Measurements from ENCODE around the gene SLC9C1. TPM values are rescaled to one million over a fixed set of nuclear protein-coding genes. Genes with fewer than 3 reads are reported as not detected.

The SLC9C1 gene
- total RNA-seq, 1 donor from 2014 or later: 3.9 TPM

DNA sequence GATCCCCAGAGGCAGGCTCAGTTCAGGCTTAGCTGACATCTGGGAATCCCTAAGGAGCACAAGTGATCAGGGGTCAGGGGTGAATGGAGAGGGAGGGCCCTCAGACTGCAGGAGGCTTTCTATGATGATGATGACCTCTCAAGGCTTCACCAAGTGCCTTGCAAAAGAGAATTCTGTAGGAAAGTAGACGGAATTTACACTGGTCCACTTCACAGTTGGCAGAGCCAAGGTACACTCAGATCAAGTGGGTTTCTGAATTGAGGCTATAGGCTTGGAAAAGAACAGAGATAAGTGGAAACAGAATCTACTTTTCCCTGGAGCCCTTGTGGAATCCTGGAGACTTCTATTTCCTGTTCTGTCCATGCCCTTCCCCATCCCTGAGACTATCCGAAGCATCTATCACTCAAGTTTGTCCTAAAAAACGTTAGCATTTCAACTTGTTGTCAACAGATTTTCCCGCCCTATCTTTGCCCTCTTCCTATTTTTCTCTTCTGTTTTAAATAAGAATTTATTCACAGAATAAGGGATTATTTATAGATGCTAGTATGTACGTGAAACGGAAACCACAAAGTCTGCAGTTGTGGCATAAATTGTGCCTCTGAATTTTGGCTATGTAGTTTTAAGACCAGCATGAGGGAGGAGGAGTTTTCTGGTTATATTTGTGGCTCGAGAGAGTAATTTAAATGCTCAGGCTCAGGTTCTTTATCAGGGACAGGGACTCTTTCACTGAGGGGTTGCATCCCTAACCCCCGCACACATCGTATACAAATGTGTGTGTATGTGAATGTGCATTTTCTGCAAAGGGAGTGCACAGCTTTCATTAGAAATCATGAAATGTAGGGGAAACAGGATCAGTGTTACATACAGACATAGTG, 173.8 kb downstream of the SLC9C1 start:
- no peak for DNase-seq (ENCODE audit: low spot score)
- intact Hi-C loops (cut with DNase I): no loop called here

DNA sequence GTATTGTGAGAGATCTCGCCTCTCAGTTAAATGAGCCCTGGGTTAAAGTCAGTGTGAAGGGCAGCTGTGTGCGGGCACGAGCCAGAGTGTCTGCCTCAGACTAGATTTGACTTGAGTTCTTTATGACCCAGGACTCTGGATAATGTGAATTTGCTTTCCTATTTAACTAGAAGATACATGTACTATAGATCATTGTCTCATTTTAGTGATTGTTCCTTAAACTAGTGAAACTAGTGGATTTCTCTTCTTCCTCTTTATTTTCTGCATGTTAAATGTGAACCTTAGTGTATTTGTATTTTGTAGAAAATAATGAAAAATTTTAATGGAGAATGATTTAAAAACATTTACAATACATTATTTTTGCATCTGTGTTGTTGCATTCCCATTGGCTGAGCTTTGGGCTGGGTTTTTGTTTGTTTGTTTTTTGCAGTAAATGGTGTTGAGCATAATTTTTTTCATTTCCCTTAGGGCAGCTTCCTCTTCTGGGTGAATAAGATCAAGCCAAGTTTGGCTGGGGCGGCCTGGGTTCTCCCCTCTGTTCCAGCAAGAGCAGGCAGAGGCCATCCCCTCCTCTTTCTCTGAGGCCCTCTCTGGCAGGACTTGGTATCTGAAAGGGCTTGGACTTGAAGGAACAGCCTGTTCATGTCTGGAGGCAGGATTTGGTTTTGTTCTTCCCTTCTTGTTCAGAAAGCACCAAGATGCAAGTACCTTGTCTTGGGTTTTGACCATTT, 176.0 kb downstream of the SLC9C1 start:
- intact Hi-C loops (cut with DNase I): no loop called here
- DNase-seq (ENCODE audit: low spot score): no peak

DNA sequence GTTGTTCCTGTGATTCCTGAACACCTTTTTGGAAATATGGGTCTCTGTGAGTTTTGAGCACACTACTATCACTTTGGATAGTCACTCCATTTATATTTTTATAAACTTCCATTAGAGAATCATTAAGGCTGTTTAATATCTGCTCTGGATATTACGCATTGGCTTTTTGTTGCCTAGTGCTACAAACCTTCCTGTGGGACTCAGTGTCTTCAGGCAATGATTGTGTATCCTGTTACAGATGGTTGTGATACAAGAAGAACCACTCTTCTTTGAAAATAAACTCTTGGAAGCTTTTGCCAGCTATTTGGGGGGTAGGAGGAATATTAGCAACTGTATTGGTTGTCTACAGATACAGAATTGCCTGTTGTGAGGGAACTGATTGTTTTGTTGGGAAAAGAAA, 176.6 kb downstream of the SLC9C1 start:
- DNase-seq (ENCODE audit: low spot score): no peak
- intact Hi-C loops (cut with DNase I): no loop called here

DNA sequence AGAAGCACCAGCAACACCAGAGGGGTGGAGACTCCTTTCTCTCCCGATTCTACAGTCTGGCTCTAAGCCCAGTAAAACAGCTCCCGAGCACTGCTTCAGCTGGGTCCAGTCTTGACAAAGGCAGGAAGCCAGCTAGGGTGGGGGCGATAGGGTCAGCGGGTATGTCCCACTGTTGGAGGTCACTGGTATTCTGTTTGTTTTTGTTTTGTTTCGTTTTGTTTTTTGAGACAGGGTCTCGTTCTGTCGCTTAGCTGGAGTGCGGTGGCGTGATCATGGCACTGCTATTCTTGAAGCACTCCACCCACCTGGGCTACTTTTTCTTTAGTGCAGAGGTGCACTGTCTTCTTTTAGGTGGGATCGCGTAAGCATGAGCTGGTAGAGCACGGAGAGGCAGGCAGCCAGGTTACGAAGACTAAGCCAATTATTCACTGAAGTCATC, 177.2 kb downstream of the SLC9C1 start:
- intact Hi-C loops (cut with DNase I): no loop called here
- no peak for DNase-seq (ENCODE audit: low spot score)

DNA sequence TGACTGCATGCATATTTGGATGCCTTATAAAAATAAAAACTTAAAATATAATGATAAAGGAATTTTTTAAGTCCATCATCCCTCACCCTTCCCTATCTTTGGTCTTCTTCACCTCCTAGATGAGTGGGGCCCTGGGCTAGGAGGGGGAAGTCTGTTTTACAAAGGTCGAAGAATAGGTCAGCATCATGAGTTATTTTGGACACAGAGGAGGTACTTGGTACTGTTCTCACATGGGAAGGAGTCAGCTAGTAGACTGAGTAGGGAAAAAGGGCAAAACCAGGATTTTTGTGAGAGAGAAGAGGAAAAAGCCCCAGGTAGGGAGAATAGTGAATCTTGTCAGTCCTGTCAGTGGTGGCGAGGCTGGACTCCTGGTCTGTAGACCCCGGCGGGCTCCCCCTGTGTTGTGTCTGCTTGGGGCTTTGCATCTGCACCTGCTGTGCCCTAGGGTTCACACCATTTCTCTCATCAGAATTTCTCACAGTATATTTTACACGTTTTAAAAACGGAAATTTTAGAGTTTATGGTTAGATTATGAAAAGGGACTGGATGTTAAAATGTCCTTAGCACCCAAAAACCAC, 178.1 kb downstream of the SLC9C1 start:
- DNase-seq (ENCODE audit: low spot score): no peak
- intact Hi-C loops (cut with DNase I): no loop called here

DNA sequence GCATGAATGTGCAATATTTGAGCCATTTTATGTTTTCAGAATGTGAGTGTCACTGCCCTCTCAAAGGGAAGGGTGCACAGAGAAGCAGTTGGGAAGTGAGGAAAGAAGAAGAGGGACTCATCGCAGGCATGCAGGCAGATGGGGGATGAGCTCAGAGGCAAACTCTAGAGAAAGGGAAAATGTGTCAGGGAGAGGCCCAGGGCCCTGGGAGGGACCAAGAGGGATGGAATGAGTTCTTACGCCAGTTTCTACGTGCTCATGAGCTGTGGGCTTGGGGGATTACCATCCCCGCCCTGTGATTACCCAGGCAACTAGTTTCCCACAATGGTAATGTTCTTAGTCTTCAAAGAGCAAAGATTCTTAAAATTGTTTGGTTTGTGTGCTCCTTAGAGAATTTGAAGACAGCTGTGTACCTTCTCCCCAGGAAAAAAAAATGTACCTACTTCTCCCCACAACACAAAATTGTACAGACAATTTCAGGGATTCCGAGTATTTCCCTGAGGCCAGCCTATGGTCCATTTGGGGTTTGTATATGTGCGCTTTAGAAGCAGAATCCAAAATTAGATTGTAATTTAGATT, 178.8 kb downstream of the SLC9C1 start:
- no peak for DNase-seq (ENCODE audit: low spot score)
- intact Hi-C loops (cut with DNase I): no loop called here

DNA sequence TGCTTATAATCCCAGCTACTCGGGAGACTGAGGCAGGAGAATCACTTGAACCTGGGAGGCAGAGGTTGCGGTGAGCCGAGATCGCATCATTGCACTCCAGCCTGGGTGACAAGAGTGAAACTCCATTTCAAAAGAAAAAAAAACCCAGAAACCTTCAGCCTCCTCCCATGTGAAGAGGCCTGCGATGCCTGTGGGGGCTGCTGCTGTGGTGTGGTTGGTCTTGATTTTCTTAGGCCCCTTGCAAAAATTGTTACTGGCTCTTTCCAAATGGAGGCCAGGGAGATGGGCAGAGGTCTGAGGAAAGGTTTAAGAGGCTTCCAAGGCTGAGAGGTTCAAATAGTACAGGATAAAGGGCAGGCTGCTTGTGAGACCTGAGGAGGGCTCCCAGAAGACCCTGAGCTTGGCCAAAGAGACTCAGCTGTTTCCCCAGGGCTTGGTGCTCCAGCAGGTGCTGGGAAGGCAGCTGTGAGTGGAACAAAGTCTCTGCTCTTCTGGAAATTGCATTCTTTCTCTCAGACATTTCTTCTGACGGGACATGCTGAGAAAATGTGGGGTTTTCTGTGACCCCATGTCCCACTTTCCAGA, 179.3 kb downstream of the SLC9C1 start:
- intact Hi-C loops (cut with DNase I): loop anchor here (5.0 kb wide), 1 partner anchor 403 kb away; no protein-coding TSS in a partner anchor
- no peak for DNase-seq (ENCODE audit: low spot score)

DNA sequence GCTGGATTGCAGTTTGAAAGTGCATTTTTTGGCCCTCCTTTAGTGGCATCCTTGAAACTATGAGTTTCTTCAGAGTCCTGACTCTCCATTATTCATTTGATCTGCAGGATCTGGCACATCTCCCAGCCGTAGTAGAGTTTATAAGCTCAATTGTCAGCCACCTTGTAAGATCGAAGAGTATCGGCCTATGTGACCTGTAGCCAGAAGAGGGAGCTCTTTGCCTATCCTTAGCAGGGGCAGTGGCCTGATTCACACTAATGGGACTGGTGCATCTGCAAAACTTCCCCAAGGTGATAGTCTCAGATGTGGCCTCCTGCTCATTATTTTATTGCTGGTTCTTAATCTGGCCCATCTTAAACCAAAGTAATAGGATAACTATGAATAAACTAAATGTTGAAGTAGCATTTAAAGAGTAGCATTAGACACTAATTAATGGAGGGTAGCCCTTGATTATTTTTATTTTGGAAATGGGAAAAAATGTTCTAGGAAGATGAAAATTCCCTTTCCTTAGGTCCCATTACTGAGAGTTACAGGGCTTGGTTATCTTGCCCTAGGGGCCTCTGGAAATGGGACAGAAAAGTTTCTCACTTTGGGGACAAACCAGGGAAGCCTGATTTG, 182.1 kb downstream of the SLC9C1 start:
- intact Hi-C loops (cut with DNase I): loop anchor here (5.0 kb wide), 1 partner anchor 405 kb away; no protein-coding TSS in a partner anchor
- DNase-seq (ENCODE audit: low spot score): no peak

DNA sequence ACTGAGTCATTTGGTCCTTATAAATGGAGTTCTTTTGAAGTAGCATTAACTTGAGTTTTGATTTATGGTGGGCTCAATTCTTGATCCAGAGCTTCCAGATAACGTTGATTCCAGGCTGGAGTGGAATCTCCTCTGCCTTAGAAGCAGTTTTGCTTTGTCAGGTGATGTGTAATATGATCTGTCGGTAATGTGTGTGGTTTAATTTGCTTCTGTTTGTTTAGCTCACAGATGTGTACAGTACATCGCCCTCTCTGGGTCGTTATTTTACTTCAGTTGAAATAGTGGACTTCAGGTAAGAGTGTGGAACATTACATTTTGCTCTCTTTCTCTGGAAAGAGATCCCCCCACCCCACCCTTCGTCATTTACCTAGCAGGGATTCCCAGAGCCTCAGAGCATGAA, 184.7 kb downstream of the SLC9C1 start:
- no peak for DNase-seq (ENCODE audit: low spot score)
- intact Hi-C loops (cut with DNase I): no loop called here

DNA sequence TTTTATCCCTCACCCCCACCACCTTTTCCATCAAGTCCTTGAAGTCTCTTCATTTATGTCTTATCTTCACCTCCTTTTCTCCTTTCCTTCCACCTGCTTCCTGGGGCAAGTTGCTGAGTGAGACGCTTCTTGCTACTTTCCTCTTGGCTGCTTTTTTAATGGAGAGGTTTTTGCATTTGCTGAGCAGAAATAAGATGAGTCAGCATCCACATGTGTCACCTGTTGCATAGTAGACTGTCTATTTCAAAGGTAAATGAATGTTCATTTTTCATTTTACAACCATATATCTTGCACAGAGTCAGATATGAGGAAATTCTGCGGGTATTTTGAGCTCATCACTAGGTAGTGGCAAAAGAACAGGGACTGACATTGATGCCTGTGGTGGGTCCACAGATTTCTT, 189.2 kb downstream of the SLC9C1 start:
- no peak for DNase-seq (ENCODE audit: low spot score)
- intact Hi-C loops (cut with DNase I): no loop called here

DNA sequence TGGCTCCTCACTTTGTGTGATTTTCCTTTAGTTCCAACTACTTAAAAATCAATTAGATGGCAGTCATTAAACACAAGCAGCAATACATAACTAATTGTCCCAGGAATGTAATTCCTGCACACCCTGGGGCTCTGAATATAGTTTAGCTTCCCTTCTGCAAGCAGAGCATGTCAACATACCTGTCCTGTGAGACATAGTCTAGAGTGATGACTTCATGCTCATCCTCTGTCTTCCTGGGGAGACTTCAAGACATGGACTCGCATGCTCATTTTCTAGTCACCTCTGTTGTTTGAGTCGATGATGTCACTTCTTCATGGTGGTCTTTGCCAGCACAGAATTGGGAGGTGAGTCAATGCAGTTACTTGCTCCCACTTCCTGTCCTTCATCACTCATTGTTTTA, 192.1 kb downstream of the SLC9C1 start:
- intact Hi-C loops (cut with DNase I): no loop called here
- no peak for DNase-seq (ENCODE audit: low spot score)

DNA sequence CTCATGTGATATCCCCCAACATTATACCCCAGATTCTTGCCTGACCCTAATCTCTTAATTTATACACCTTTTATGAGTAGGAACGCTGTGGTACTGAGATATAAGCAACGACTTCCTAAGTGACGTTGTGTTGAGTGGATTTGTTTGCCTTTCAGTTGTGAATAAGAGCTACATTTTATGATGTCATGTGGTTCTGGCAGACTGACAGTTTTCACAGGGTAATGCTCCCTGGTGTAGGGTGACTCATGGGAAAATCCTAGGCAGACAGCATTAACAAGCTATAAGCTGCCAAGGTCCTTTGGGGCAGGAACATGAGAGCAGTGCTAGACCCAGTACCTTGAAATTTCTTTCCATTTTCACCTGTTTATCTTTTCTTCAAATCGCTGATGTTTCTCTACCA, 196.6 kb downstream of the SLC9C1 start:
- DNase-seq (ENCODE audit: low spot score): no peak
- intact Hi-C loops (cut with DNase I): no loop called here

DNA sequence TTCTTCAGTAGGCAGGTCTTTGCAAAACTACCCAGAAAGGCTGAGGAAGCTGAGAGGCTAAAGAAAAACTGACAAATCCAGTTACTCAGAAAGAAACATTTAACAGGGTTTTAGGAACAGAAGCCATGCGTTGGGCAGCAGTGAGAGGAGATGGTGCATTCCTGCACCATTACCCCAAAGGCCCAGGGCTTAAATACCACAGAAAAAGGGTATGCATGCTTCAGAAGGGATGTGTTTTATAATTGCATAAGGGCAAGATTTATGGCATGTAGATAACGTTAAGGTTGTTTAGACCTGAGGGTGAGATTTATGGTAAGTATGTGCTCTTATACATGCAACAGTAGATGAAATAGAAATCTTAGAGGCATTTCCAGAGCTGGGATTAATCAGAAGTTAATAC, 197.8 kb downstream of the SLC9C1 start:
- DNase-seq (ENCODE audit: low spot score): no peak
- intact Hi-C loops (cut with DNase I): no loop called here

DNA sequence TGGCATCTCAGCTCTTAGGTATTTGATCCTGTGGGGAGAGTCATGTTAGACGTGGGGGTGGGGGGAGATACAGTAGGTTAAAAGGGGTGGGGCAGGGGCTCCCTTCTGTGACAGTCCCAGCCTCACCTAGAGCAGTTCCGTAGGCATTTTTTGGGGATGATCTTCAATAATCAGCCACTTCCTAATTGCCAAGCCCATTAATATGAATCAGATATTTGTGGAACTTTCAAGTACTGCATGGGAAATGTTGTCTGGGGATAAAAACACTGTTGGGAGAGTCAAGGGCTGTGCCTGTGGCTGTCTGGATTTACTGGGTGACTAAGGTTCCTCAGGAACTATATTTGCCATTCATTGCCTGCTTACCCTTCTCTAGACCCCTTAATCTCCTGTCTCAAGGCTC, 198.3 kb downstream of the SLC9C1 start:
- intact Hi-C loops (cut with DNase I): no loop called here
- no peak for DNase-seq (ENCODE audit: low spot score)

DNA sequence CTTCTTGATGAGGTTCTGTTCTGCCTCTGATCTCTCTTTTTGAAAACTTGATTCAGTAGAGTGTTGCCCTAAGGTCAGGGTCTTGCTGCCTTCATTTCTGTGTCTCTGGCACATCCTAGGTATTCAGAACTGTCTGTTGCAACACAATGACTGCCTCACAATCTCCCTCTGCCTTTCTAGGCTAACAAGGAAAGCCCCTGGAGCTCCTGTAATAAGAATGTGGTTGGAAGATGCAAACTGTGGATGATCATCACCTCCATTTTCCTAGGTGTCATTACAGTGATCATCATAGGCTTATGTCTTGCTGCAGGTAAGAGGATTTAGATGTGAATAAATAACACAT, 200.9 kb downstream of the SLC9C1 start:
- no peak for DNase-seq (ENCODE audit: low spot score)
- intact Hi-C loops (cut with DNase I): no loop called here

DNA sequence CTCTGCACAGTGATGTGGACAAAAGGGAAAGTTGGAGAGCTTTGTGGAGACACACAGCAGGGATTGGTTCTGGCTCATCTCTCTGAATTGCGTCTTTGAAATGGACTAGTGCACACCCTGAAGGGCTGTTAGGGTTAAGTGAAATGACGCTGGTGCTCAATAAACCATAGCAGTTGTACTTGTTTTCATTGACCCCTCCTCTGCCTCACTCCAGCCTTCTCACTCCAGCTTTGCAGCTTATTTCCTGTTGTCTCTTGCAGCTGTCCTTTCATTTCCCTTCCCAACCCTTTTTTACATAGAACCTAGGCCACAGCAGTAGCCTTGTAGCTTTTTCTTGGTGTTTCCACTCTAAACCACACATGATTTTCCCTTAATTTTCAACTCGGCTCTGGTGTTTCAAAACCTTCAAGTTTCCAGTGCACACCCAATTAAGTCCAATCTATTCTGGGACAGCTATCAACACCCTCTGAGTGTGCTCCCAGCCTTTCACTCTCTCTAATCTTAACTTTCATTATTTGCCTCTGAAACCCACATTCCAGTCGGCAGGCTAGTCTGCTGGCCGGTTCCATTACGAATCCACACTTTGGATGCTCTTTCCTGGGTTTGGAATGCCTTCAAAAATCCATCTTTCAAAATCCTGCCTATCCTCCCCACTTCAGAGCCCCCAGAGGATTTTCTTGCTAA, 201.4 kb downstream of the SLC9C1 start:
- DNase-seq (ENCODE audit: low spot score): no peak
- intact Hi-C loops (cut with DNase I): no loop called here

DNA sequence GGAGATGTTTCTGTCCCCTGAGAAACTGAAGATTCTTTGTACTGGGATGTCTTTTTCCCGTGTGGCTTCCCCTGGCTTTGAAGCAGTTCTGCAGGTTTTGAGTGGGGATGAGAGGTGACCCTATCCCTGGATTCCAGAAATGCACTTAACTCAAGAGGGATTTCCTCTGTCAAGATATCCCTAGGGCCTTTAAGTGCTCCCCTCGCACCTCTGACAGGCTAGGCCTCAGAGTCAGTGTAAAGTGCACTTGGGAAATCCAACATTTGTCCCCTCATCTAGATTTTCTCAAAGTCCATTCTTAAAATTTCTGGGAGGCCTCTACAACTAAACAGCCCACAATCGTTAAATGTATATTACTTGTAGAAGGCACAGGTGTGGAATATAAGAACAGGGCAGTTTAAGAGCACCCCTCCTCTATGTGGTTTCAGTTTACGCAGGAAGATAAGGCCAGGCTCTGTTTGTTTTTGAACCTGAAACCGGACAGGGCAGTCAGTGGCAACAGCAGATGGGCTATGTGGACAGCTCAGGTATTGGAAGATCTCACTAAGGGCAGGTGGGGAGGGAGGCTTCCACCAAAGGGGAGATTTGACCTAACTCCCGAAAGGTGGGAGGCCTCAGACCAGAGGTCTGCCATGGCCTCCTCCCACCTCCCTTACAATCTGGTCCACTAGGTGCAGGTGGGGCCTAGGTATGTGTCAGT, 203.0 kb downstream of the SLC9C1 start:
- no peak for DNase-seq (ENCODE audit: low spot score)
- intact Hi-C loops (cut with DNase I): no loop called here
